Sigmoid colon (tissue), 7 donors: ENCODE data around the gene GNA12. TPM values are rescaled to one million over a fixed set of nuclear protein-coding genes. Genes with fewer than 3 reads are reported as not detected.

Experiments
- DNase-seq: peaks from one replicate; pipeline ENCODE4 v3.0.0-alpha.2; 2019
- H3K27ac ChIP-seq, 4 donors: fragments of 200-600 bp; sonication (generic); one replicate each; pipeline ENCODE4 v1.5.1; 2016 to 2019; ENCODE audit warnings: mild to moderate bottlenecking in 1 of 4
- H3K27me3 ChIP-seq, 3 donors: fragments of 200-600 bp; sonication (generic); one replicate each; pipeline ENCODE4 v1.5.1; 2019; ENCODE audit warnings: mild to moderate bottlenecking in 1 of 3
- H3K36me3 ChIP-seq, 4 donors: fragments of 200-600 bp; sonication (generic); one replicate each; pipeline ENCODE4 v1.5.1; 2016 to 2019
- H3K4me1 ChIP-seq, 4 donors: fragments of 200-600 bp; sonication (generic); one replicate each; pipeline ENCODE4 v1.5.1; 2017 to 2019
- H3K4me3 ChIP-seq, 4 donors: fragments of 200-600 bp; sonication (generic); one replicate each; pipeline ENCODE4 v1.5.1; 2017 to 2019; ENCODE audit warnings: mild to moderate bottlenecking in 2 of 4, moderate library complexity in 1 of 4
- H3K9me3 ChIP-seq, 4 donors: fragments of 200-600 bp in 3 of 4; sonication (generic) in 3 of 4; one replicate each; pipeline versions ENCODE4 v1.5.1 to v1.6.1; 2013 to 2019
- EP300 ChIP-seq, 4 donors: sonication (generic); formaldehyde crosslinking; IDR thresholded peaks; one replicate each; pipeline ENCODE4 v1.6.1; 2017; ENCODE audit warnings: antibody characterized with exemption in 4 of 4
- POLR2A ChIP-seq, 2 donors: fragments of 450-650 bp; IDR thresholded peaks; one replicate each; pipeline ENCODE4 v1.6.1; 2016; ENCODE audit warnings: antibody characterized with exemption in 2 of 2, mild to moderate bottlenecking in 2 of 2, moderate library complexity in 2 of 2
- POLR2AphosphoS5 ChIP-seq, 4 donors: sonication (generic); formaldehyde crosslinking; IDR thresholded peaks; one replicate each; pipeline ENCODE4 v1.6.1; 2017; ENCODE audit warnings: antibody characterized with exemption in 4 of 4
- WGBS, 2 donors: extraction: QIAGEN DNeasy Blood & Tissue Kit; methylation state at CpG; one replicate each; pipeline ENCODE4 v1.1.7; 2013; 5-methylcytosine and 5-hydroxymethylcytosine counted together
- intact Hi-C: fragments of 100-400 bp; cut with DNase I; formaldehyde crosslinking; loops from one replicate; pipeline ENCODE4 v1.15.1; 2023
- polyA plus RNA-seq, 3 donors: library from polyadenylated mRNA; stranded (reverse); fragments of 200-250 nt; gene quantifications; one replicate each; pipeline ENCODE4 v1.2.3, GENCODE V29; 2013
- total RNA-seq, 4 donors: library from RNA; depleted of rRNA; stranded (reverse); fragments of >200 nt; gene quantifications; one replicate each; pipeline ENCODE4 v1.1.0, GENCODE V29; 2016
- TF ChIP-seq, protein P1 (sequence below), 4 experiments: fragments of 450-650 bp in 3 of 4; fragments of 200-600 bp in 1 of 4; IDR thresholded peaks; one replicate each; pipeline ENCODE4 v1.5.1; 2016 to 2019; ENCODE audit warnings: antibody characterized with exemption in 4 of 4, mild to moderate bottlenecking in 3 of 4, moderate library complexity in 2 of 4
- donor health status: healthy with polysubstance abuse.
- donor health status: Bipolar disorder and iron deficiency.
- donor health status: healthy.

Gene GNA12
- total and polyA plus RNA-seq, 7 donors, result 13.2 to 46.5 (median 22.0) TPM

GRCh38 chr7:2841907-2842306 lies 2.2 kb downstream of the GNA12 start:
- H3K9me3 ChIP-seq, result no peaks in the 10 kb centered on the region
- H3K27me3 ChIP-seq, result no peaks in the 10 kb centered on the region
- peak overlapping the region in 3 of 4 donors; percentile 73 to 83 (median 79) for H3K27ac ChIP-seq
- WGBS, 2 donors, result 84 to 91% methylated on average over 5 of the region's 5 CpGs
- no peak for DNase-seq
- peaks cover 0 to 55% (median 43%) of the 10 kb centered on the region in 4 donors for H3K4me1 ChIP-seq
- H3K4me3 ChIP-seq, result no peak overlapping the region
- no peak for TF ChIP-seq POLR2AphosphoS5 (IDR thresholded peaks at IDR 0.05)
- no peak for TF ChIP-seq EP300 (IDR thresholded peaks at IDR 0.05)
- no peak for TF ChIP-seq POLR2A (IDR thresholded peaks at IDR 0.05)
- TF ChIP-seq, protein P1, sequence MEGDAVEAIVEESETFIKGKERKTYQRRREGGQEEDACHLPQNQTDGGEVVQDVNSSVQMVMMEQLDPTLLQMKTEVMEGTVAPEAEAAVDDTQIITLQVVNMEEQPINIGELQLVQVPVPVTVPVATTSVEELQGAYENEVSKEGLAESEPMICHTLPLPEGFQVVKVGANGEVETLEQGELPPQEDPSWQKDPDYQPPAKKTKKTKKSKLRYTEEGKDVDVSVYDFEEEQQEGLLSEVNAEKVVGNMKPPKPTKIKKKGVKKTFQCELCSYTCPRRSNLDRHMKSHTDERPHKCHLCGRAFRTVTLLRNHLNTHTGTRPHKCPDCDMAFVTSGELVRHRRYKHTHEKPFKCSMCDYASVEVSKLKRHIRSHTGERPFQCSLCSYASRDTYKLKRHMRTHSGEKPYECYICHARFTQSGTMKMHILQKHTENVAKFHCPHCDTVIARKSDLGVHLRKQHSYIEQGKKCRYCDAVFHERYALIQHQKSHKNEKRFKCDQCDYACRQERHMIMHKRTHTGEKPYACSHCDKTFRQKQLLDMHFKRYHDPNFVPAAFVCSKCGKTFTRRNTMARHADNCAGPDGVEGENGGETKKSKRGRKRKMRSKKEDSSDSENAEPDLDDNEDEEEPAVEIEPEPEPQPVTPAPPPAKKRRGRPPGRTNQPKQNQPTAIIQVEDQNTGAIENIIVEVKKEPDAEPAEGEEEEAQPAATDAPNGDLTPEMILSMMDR (IDR thresholded peaks at IDR 0.05), result no peak
- H3K36me3 ChIP-seq, result no peaks in the 10 kb centered on the region
- intact Hi-C loops, result loop anchor here (2.0 to 5.0 kb wide), 5 partner anchors 65 to 285 kb away; partner anchors contain the start of genes BRAT1 and IQCE

- Histone ChIP-seq H3K4me3 (no peak overlapping the region), H3K36me3 (peaks cover 0 to under 1% (median 0%) of the 10 kb centered on the region in 4 donors), H3K27me3 (no peaks in the 10 kb centered on the region), H3K9me3 (no peaks in the 10 kb centered on the region), H3K27ac (peak overlapping the region in 2 of 4 donors; percentile 79 to 83), H3K4me1 (peaks cover 0 to 56% (median 44%) of the 10 kb centered on the region in 4 donors)
- no peak for DNase-seq
- no peak for TF ChIP-seq POLR2AphosphoS5 (IDR thresholded peaks at IDR 0.05)
- TF ChIP-seq, protein P1 (IDR thresholded peaks at IDR 0.05), result no peak
- TF ChIP-seq POLR2A (IDR thresholded peaks at IDR 0.05), result no peak
- no peak for TF ChIP-seq EP300 (IDR thresholded peaks at IDR 0.05)
- intact Hi-C loops, result loop anchor here (2.0 to 5.0 kb wide), 4 partner anchors 63 to 283 kb away; partner anchors contain the start of genes BRAT1 and IQCE
- WGBS, 2 donors, result 96 to 97% methylated on average over 4 of the region's 4 CpGs
Observed at GRCh38 chr7:2840458-2840857, 3.6 kb downstream of the GNA12 start.

DNA sequence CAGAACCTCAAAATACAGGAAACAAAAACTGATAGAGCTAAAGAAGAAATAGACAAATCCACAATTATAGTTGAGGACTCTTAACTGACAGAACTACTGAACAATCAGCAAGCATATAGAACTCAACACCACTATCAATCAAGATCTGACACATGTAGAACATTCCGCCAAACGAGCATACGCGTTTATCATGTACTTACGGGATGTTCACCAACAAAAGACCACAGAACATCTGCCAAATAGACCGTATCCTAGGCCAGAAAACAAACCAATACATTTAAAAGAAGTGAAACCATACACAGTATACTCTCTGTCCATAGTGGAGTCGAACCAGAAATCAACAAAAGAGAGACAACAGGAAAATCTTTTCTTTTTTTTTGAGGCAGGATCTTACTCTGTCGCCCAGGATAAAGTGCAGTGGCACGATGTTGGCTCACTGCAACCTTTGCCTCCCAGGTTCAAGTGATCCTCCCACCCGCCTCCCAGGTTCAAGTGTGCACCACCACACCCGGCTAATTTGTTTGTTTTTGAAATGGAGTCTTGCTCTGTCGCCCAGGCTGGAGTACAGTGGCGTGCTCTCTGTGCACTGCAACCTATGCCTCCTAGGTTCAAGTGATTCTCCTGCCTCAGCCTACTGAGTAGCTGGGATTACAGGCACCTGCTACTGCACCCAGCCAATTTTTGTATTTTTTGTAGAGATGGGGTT lies 5.1 kb downstream of the GNA12 start:
- intact Hi-C loops, result no loop called here
- no peak for DNase-seq

DNA sequence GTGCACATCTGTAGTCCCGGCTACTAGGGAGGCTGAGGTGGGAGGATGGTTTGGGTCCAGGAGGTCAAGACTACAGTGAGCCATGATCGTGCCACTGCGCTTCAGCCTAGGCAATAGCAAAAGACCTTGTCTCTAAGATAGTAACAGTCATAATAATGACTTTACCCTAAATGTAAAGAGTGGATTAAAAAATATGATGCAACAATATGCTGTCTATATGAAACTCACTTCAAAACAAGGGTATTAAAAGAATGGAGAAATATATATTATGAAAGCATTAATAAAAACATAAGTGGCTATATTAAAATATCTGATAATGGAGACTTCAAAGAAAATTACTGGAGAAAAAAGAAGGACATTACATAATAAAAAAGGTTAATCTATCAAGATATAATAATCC lies 5.7 kb downstream of the GNA12 start:
- H3K27ac ChIP-seq, result no peak overlapping the region
- H3K9me3 ChIP-seq, result no peaks in the 10 kb centered on the region
- TF ChIP-seq POLR2AphosphoS5 (IDR thresholded peaks at IDR 0.05) (no peak), EP300 (IDR thresholded peaks at IDR 0.05) (no peak), POLR2A (IDR thresholded peaks at IDR 0.05) (no peak)
- TF ChIP-seq, protein P1 (IDR thresholded peaks at IDR 0.05), result no peak
- H3K36me3 ChIP-seq, result peaks cover 0 to 10% (median 0%) of the 10 kb centered on the region in 4 donors
- WGBS, 2 donors, result 95 to 99% methylated on average over 3 of the region's 3 CpGs
- DNase-seq, result no peak
- intact Hi-C loops, result no loop called here
- H3K27me3 ChIP-seq, result no peaks in the 10 kb centered on the region
- H3K4me1 ChIP-seq, result peaks cover 0 to 51% (median 42%) of the 10 kb centered on the region in 4 donors
- no peak overlapping the region for H3K4me3 ChIP-seq

More for the DNA sequence above, 5.1 kb downstream of the GNA12 start:
- Histone ChIP-seq H3K27me3 (no peaks in the 10 kb centered on the region), H3K36me3 (peaks cover 0 to 10% (median 0%) of the 10 kb centered on the region in 4 donors), H3K27ac (no peak overlapping the region), H3K9me3 (no peaks in the 10 kb centered on the region), H3K4me3 (no peak overlapping the region), H3K4me1 (peaks cover 0 to 52% (median 42%) of the 10 kb centered on the region in 4 donors)
- TF ChIP-seq EP300 (IDR thresholded peaks at IDR 0.05), result no peak
- no peak for TF ChIP-seq POLR2A (IDR thresholded peaks at IDR 0.05)
- TF ChIP-seq, protein P1 (IDR thresholded peaks at IDR 0.05), result no peak
- no peak for TF ChIP-seq POLR2AphosphoS5 (IDR thresholded peaks at IDR 0.05)
- 73 to 74% methylated on average over 13 of the region's 13 CpGs for WGBS, 2 donors
